ENCODE results near the gene TMEM254.

GRCh38 chr10:80032503-80032902 lies 46.0 kb upstream of the TMEM254 start:
- TF ChIP-seq CTCF (IDR thresholded peaks at IDR 0.05; ENCODE audit: insufficient read depth, low read depth, low read length): no peak
- TF ChIP-seq EZH2 (IDR thresholded peaks at IDR 0.05; ENCODE audit: insufficient read depth, low read length): no peak

Measured in astrocyte (in vitro differentiated cells and primary cell).